K562 (cell line): ENCODE measurements around the gene YAF2. TPM values are rescaled to one million over a fixed set of nuclear protein-coding genes. Genes with fewer than 3 reads are reported as not detected.
A peak's percentile ranks its signal among the peaks of the same experiment; 100 is the strongest.

ENCODE experiments used
- BMI1 ChIP-seq: fragments of 150-350 bp; IDR thresholded peaks from 2 replicates; pipeline ENCODE4 v1.6.1; 2014; ENCODE audit warnings: low read length
- EP400 ChIP-seq: fragments of 450-650 bp; IDR thresholded peaks from 2 replicates; pipeline ENCODE4 v1.6.1; 2017; ENCODE audit warnings: antibody characterized with exemption, mild to moderate bottlenecking, moderate library complexity
- HDAC8 ChIP-seq: fragments of 450-650 bp; IDR thresholded peaks from 2 replicates; pipeline ENCODE4 v1.6.1; 2016; ENCODE audit warnings: mild to moderate bottlenecking, missing genetic modification characterization, moderate library complexity, missing compliant biosample characterization
- HNRNPL ChIP-seq: fragments of 200-400 bp; formaldehyde crosslinking; IDR thresholded peaks from 2 replicates; pipeline ENCODE4 v1.6.1; 2017; ENCODE audit warnings: low read depth, mild to moderate bottlenecking, low read length
- KDM1A ChIP-seq, 2 experiments: fragments of 450-650 bp; IDR thresholded peaks; 2 replicates each; pipeline ENCODE4 v1.6.1; 2016; ENCODE audit warnings: mild to moderate bottlenecking in 2 of 2
- KLF6 ChIP-seq: fragments of 250-450 bp; sonication (Bioruptor Pico); IDR thresholded peaks from 2 replicates; pipeline ENCODE4 v1.4.0; 2020; ENCODE audit warnings: mild to moderate bottlenecking, moderate library complexity, borderline replicate concordance
- NBN ChIP-seq: fragments of 450-650 bp; IDR thresholded peaks from 2 replicates; pipeline ENCODE4 v1.6.1; 2016; ENCODE audit warnings: low read depth, mild to moderate bottlenecking
- NCOR1 ChIP-seq: fragments of 450-650 bp; IDR thresholded peaks from 2 replicates; pipeline ENCODE4 v1.6.1; 2016; ENCODE audit warnings: mild to moderate bottlenecking, moderate library complexity
- PHF20 ChIP-seq: fragments of 450-650 bp; IDR thresholded peaks from 2 replicates; pipeline ENCODE4 v1.6.1; 2018; ENCODE audit not compliant: partially characterized antibody
- PML ChIP-seq: IDR thresholded peaks from 2 replicates; pipeline ENCODE4 v1.6.1; 2012; ENCODE audit warnings: low read length, inconsistent platforms
- RBM25 ChIP-seq: fragments of 200-400 bp; formaldehyde crosslinking; IDR thresholded peaks from 2 replicates; pipeline ENCODE4 v1.6.1; 2018; ENCODE audit warnings: low read length, low read depth, moderate library complexity; ENCODE audit not compliant: severe bottlenecking
- SAP30 ChIP-seq: fragments of 200-600 bp; sonication (generic); IDR thresholded peaks from 2 replicates; pipeline ENCODE4 v1.6.1; 2012; ENCODE audit warnings: borderline replicate concordance, low read depth, mild to moderate bottlenecking, moderate library complexity, low read length, control low read depth, inconsistent platforms; ENCODE audit not compliant: insufficient read depth, poor library complexity, severe bottlenecking
- SMARCB1 ChIP-seq: IDR thresholded peaks from 2 replicates; pipeline ENCODE4 v1.6.1; 2011; ENCODE audit warnings: improper control_type of control experiment, low read depth; ENCODE audit not compliant: insufficient read length
- TRIM24 ChIP-seq, 2 experiments: fragments of 450-650 bp; IDR thresholded peaks; 2 replicates each; pipeline ENCODE4 v1.6.1; 2016
- ZNF311 ChIP-seq: fragments of 250-450 bp; sonication (Bioruptor Pico); IDR thresholded peaks from 2 replicates; pipeline ENCODE4 v1.4.0; 2020; ENCODE audit warnings: mild to moderate bottlenecking, moderate library complexity
- ZNF518B ChIP-seq: fragments of 250-450 bp; sonication (Bioruptor Pico); IDR thresholded peaks from 2 replicates; pipeline ENCODE4 v1.5.0; 2021; ENCODE audit warnings: mild to moderate bottlenecking, moderate library complexity
- polyA plus RNA-seq, 8 experiments: library from polyadenylated mRNA; depleted of rRNA in 4 of 8; stranded (reverse) in 5 of 8; unstranded in 3 of 8; fragments of >200 nt; fragmentation: Nextera tagmentation in 2 of 8; fragmentation: Illumina TruSeq in 1 of 8; extraction: Ambion mirVana in 2 of 8; extraction: Trizol in 1 of 8; gene quantifications; 2 replicates each; pipeline versions ENCODE4 v1.2.1 to v1.2.3, GENCODE V29; 2011 to 2014; ENCODE audit warnings: inconsistent platforms in 1 of 8, missing spikeins in 1 of 8
- total RNA-seq, 7 experiments: library from RNA; depleted of rRNA in 6 of 7; stranded (reverse); fragments of >200 nt in 6 of 7; fragmentation: Illumina TruSeq in 2 of 7; extraction: Trizol in 2 of 7; gene quantifications; 2 replicates each; pipeline versions ENCODE4 v1.2.1 to v1.2.3, GENCODE V29; 2011 to 2021; ENCODE audit warnings: low replicate concordance in 1 of 7
- TF ChIP-seq, protein P1 (sequence below): sonication (generic); formaldehyde crosslinking; IDR thresholded peaks from 2 replicates; pipeline ENCODE4 v1.9.0; 2022; ENCODE audit warnings: mild to moderate bottlenecking, missing genetic modification reagents
- TF ChIP-seq, protein P2 (sequence below): fragments of 450-650 bp; formaldehyde crosslinking; IDR thresholded peaks from 2 replicates; pipeline ENCODE4 v1.4.0; 2022; ENCODE audit warnings: missing genetic modification characterization
- TF ChIP-seq, protein P3 (sequence below): sonication (generic); formaldehyde crosslinking; IDR thresholded peaks from 2 replicates; pipeline ENCODE4 v1.5.0; 2020; ENCODE audit warnings: missing genetic modification reagents
- TF ChIP-seq, protein P4 (sequence below): fragments of 450-650 bp; formaldehyde crosslinking; IDR thresholded peaks from 2 replicates; pipeline ENCODE4 v1.4.0; 2022; ENCODE audit warnings: missing genetic modification characterization

The YAF2 gene
- total and polyA plus RNA-seq, 9 of the 15 experiments (the other 6 are each of a cell fraction or from before 2014, with no cell fraction given), result 10.6 to 26.4 (median 21.3) TPM

- TF ChIP-seq, protein P1, sequence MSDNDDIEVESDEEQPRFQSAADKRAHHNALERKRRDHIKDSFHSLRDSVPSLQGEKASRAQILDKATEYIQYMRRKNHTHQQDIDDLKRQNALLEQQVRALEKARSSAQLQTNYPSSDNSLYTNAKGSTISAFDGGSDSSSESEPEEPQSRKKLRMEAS (CRISPR knock-in tag), result 0 out of 2 replicates have a peak, but pooled peaks have one; percentile 38
- TF ChIP-seq BMI1 (no peak), ZNF518B (no peak), TRIM24 (IDR thresholded peaks at IDR 0.05) (no peak), PML (no peak; the same call in 1 of the 2 replicates), KDM1A (IDR thresholded peaks at IDR 0.05) (no peak), KLF6 (CRISPR knock-in tag) (no peak), HNRNPL (no peak), NBN (0 out of 2 replicates have a peak, but pooled peaks have one; percentile 17), NCOR1 (no peak; the same call in 1 of the 2 replicates), EP400 (no peak; the same call in 1 of the 2 replicates), SAP30 (peak; percentile 29), SMARCB1 (no peak), RBM25 (peak; percentile 78), HDAC8 (no peak), PHF20 (peak; percentile 37), ZNF311 (CRISPR knock-in tag) (no peak)
- TF ChIP-seq, protein P2, sequence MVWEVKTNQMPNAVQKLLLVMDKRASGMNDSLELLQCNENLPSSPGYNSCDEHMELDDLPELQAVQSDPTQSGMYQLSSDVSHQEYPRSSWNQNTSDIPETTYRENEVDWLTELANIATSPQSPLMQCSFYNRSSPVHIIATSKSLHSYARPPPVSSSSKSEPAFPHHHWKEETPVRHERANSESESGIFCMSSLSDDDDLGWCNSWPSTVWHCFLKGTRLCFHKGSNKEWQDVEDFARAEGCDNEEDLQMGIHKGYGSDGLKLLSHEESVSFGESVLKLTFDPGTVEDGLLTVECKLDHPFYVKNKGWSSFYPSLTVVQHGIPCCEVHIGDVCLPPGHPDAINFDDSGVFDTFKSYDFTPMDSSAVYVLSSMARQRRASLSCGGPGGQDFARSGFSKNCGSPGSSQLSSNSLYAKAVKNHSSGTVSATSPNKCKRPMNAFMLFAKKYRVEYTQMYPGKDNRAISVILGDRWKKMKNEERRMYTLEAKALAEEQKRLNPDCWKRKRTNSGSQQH, result no peak
- TF ChIP-seq, protein P3, sequence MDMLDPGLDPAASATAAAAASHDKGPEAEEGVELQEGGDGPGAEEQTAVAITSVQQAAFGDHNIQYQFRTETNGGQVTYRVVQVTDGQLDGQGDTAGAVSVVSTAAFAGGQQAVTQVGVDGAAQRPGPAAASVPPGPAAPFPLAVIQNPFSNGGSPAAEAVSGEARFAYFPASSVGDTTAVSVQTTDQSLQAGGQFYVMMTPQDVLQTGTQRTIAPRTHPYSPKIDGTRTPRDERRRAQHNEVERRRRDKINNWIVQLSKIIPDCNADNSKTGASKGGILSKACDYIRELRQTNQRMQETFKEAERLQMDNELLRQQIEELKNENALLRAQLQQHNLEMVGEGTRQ, result peak; percentile 95
- TF ChIP-seq, protein P4, sequence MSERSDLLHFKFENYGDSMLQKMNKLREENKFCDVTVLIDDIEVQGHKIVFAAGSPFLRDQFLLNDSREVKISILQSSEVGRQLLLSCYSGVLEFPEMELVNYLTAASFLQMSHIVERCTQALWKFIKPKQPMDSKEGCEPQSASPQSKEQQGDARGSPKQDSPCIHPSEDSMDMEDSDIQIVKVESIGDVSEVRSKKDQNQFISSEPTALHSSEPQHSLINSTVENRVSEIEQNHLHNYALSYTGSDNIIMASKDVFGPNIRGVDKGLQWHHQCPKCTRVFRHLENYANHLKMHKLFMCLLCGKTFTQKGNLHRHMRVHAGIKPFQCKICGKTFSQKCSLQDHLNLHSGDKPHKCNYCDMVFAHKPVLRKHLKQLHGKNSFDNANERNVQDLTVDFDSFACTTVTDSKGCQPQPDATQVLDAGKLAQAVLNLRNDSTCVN (CRISPR knock-in tag), result no peak
Observed at GRCh38 chr12:42238240-42239140, at the start of gene YAF2 (continued).
